ENCODE results near the gene OR2V2. TPM values are rescaled to one million over a fixed set of nuclear protein-coding genes. Genes with fewer than 3 reads are reported as not detected.

Gene OR2V2
- total and polyA plus RNA-seq, 2 donors (not counting 3 experiments of a cell fraction or from before 2014, with no cell fraction given), result not detected

DNA sequence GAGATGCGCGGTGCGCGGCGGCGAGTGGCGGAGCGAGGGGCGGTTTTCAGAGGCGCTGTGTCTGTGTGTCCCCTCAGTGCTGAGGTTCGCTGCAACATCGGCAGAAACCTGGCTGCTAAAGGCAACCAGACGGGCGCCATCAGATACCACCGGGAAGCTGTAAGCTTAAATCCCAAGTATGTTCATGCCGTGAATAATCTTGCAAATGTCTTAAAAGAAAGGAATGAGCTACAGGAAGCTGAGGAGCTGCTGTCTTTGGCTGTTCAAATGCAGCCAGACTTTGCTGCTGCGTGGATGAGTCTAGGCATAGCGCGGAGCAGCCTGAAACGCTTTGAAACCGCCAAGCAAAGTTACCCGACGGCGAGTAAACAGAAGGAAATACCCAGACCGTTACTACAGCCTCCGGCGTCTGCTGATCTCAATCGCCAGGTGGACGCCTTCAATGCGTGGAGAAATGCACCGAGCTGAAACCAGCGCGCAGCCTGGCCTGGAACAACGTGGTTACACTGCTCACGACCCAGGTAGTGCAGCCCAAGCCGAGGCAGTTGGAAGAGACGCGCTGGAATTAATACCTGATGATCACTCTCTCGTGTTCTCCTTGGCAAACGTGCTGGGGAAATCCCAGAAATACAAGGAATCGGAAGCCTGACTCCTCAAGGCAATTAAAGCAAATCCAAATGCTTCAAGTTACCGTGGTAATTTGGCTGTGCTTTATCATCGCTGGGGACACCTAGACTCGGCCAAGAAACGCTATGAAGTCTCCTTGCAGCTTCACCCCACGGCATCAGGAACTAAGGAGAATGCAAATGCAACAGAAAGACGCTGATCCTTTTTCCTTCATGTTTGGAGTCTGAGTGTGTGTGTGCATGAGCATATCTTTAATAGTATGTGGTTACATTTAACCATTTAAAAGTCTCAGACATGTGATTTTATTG, 32.3 kb upstream of the OR2V2 start:
- peak; percentile 40 for DNase-seq (ENCODE audit: low read depth, low spot score)

More for the DNA sequence above, 32.3 kb upstream of the OR2V2 start:
- Histone ChIP-seq H3K36me3 (ENCODE audit: control insufficient read depth in 2 of 2, extremely low read depth in 1 of 2, insufficient read depth in 2 of 2, low read length in 2 of 2) (no peaks in the 10 kb centered on the region), H3K4me2 (ENCODE audit: insufficient read depth, low read length) (peak overlapping the region; percentile 1), H3K9me3 (replicated peaks; ENCODE audit: control insufficient read depth, insufficient read depth, low read length) (no peaks in the 10 kb centered on the region), H3K4me3 (replicated peaks in 1 of 3; ENCODE audit: insufficient read depth in 1 of 3, low read depth in 1 of 3, low read length in 3 of 3) (no peak overlapping the region), H3K9me1 (replicated peaks; ENCODE audit: control insufficient read depth, extremely low read depth, insufficient read depth, low read length) (no peaks in the 10 kb centered on the region), H3K4me1 (ENCODE audit: control insufficient read depth, extremely low read depth, insufficient read depth, low read length) (peaks cover 4% of the 10 kb centered on the region), H3K27ac (ENCODE audit: insufficient read depth, low read depth, low read length) (no peak overlapping the region), H3K79me2 (ENCODE audit: control insufficient read depth, insufficient read depth, low read length) (no peaks in the 10 kb centered on the region), H2AFZ (ENCODE audit: low read depth, low read length) (peak overlapping the region; percentile 38), H3K9ac (replicated peaks; ENCODE audit: extremely low read depth, insufficient read depth, low read length) (no peak overlapping the region), H3K27me3 (ENCODE audit: control insufficient read depth in 2 of 2, insufficient read depth in 2 of 2, low read length in 2 of 2) (peaks cover 22 to 37% of the 10 kb centered on the region in 2 experiments), H4K20me1 (replicated peaks; ENCODE audit: control insufficient read depth, extremely low read depth, insufficient read depth, low read length) (no peaks in the 10 kb centered on the region)
- dilution Hi-C loops (cut with MboI; ENCODE audit: extremely low pct_ligation_motif_present, low sequenced_read_pairs), result no loop called here
- ChIA-PET CTCF (interaction anchor here (1.3 kb wide), 1 partner anchor 15 kb away, joined by 4 read pairs; no protein-coding TSS in a partner anchor), POLR2A (no interaction called here)
- intact Hi-C loops (cut with micrococcal nuclease), result no loop called here
- TF ChIP-seq, protein P1, sequence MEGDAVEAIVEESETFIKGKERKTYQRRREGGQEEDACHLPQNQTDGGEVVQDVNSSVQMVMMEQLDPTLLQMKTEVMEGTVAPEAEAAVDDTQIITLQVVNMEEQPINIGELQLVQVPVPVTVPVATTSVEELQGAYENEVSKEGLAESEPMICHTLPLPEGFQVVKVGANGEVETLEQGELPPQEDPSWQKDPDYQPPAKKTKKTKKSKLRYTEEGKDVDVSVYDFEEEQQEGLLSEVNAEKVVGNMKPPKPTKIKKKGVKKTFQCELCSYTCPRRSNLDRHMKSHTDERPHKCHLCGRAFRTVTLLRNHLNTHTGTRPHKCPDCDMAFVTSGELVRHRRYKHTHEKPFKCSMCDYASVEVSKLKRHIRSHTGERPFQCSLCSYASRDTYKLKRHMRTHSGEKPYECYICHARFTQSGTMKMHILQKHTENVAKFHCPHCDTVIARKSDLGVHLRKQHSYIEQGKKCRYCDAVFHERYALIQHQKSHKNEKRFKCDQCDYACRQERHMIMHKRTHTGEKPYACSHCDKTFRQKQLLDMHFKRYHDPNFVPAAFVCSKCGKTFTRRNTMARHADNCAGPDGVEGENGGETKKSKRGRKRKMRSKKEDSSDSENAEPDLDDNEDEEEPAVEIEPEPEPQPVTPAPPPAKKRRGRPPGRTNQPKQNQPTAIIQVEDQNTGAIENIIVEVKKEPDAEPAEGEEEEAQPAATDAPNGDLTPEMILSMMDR (IDR thresholded peaks at IDR 0.05; ENCODE audit: extremely low read depth in 1 of 2, insufficient read depth in 1 of 2, low read depth in 1 of 2, low read length in 2 of 2), result no peak
- TF ChIP-seq EZH2 (IDR thresholded peaks at IDR 0.05; ENCODE audit: borderline replicate concordance, low read depth, low read length, severe bottlenecking), result peak; percentile 65
- BruUV-seq (replicated peaks), result no TSS peak
- peak; percentile 78 for FAIRE-seq

Data from endothelial cell of umbilical vein (primary cell).